ENCODE results near the gene RHEBL1.

The RHEBL1 gene

DNA sequence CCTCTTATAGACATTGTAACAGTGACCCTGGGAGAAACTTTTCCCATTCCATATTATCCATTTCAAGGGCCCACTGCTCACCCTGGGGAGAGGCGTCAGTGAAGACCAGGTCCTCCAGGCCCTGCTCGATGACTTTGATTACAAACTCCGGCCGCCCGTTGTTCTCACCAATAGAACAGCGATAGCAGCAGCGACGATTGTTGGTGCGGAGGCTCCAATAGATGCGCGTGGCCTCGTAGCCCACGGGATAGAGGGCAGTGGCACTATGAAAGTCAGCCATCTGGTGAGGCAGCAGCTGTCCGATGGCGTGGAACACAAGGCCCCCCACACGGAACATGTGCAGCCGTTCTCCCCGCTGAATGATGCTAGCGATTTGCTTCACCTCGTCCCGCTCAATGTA lies 43.7 kb downstream of the RHEBL1 start:
- TF ChIP-seq YY1 (IDR thresholded peaks at IDR 0.05; ENCODE audit: low read depth) (no peak), TEAD4 (IDR thresholded peaks at IDR 0.05) (no peak), NFIC (IDR thresholded peaks at IDR 0.05) (no peak), EP300 (IDR thresholded peaks at IDR 0.05; ENCODE audit: borderline replicate concordance) (no peak)
- TF ChIP-seq, protein P1, sequence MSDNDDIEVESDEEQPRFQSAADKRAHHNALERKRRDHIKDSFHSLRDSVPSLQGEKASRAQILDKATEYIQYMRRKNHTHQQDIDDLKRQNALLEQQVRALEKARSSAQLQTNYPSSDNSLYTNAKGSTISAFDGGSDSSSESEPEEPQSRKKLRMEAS (IDR thresholded peaks at IDR 0.05) = no peak

DNA sequence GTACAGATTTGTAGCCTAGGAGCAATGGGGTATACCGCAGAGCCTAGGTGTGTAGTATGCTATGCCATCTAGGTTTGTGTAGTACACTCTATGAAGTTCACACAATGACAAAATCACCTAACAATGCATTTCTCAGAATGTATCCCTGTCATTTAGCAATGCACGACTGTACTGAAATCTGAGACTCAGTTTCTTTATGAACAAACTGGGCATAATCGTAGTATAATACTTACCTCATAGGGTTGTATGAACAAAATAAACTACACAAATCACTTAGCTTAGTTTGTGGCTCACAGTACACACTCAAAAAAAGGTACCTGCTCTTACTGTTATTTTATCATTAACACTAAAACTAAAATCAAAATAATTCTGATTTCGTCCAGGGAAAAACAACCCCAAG lies 44.3 kb downstream of the RHEBL1 start:
- TF ChIP-seq NFIC (IDR thresholded peaks at IDR 0.05) (no peak), FOXM1 (IDR thresholded peaks at IDR 0.05; ENCODE audit: borderline replicate concordance, low read depth) (no peak), EP300 (IDR thresholded peaks at IDR 0.05; ENCODE audit: borderline replicate concordance) (no peak)
- TF ChIP-seq, protein P2, sequence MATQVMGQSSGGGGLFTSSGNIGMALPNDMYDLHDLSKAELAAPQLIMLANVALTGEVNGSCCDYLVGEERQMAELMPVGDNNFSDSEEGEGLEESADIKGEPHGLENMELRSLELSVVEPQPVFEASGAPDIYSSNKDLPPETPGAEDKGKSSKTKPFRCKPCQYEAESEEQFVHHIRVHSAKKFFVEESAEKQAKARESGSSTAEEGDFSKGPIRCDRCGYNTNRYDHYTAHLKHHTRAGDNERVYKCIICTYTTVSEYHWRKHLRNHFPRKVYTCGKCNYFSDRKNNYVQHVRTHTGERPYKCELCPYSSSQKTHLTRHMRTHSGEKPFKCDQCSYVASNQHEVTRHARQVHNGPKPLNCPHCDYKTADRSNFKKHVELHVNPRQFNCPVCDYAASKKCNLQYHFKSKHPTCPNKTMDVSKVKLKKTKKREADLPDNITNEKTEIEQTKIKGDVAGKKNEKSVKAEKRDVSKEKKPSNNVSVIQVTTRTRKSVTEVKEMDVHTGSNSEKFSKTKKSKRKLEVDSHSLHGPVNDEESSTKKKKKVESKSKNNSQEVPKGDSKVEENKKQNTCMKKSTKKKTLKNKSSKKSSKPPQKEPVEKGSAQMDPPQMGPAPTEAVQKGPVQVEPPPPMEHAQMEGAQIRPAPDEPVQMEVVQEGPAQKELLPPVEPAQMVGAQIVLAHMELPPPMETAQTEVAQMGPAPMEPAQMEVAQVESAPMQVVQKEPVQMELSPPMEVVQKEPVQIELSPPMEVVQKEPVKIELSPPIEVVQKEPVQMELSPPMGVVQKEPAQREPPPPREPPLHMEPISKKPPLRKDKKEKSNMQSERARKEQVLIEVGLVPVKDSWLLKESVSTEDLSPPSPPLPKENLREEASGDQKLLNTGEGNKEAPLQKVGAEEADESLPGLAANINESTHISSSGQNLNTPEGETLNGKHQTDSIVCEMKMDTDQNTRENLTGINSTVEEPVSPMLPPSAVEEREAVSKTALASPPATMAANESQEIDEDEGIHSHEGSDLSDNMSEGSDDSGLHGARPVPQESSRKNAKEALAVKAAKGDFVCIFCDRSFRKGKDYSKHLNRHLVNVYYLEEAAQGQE (IDR thresholded peaks at IDR 0.05; ENCODE audit: low read depth) = no peak
- TF ChIP-seq, protein P3, sequence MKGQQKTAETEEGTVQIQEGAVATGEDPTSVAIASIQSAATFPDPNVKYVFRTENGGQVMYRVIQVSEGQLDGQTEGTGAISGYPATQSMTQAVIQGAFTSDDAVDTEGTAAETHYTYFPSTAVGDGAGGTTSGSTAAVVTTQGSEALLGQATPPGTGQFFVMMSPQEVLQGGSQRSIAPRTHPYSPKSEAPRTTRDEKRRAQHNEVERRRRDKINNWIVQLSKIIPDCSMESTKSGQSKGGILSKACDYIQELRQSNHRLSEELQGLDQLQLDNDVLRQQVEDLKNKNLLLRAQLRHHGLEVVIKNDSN (IDR thresholded peaks at IDR 0.05) = no peak

DNA sequence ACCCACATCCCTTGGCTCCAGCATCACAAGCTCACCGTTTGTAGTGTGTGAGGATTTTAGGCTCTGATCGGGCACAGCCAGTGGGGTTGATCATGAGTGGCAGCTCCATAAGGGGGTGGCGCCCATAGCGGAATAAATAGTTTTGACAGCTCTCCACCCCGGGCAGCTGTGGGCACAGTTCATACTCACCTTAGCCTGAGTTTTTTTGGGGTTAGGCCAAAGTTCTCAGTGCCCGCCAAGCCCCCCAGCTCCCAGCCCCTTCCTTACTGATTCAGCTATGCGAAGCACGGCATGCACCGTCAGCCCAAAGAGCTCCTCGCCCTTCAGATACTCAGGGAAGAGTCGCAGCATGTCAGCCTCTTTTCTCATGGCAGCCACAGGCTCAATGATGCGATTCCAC lies 45.2 kb downstream of the RHEBL1 start:
- TF ChIP-seq RAD21 (IDR thresholded peaks at IDR 0.05; ENCODE audit: low read depth) = no peak
- no peak for TF ChIP-seq EP300 (IDR thresholded peaks at IDR 0.05; ENCODE audit: borderline replicate concordance)
- TF ChIP-seq TEAD4 (IDR thresholded peaks at IDR 0.05) = no peak
- TF ChIP-seq YY1 (IDR thresholded peaks at IDR 0.05; ENCODE audit: low read depth) = no peak
- no peak for TF ChIP-seq ZBTB7A (IDR thresholded peaks at IDR 0.05; ENCODE audit: low read depth)
- no peak for TF ChIP-seq CREB1 (IDR thresholded peaks at IDR 0.05; ENCODE audit: low read depth)
- no peak for TF ChIP-seq CEBPB (IDR thresholded peaks at IDR 0.05)
- TF ChIP-seq EGR1 (IDR thresholded peaks at IDR 0.05) = no peak
- no peak for TF ChIP-seq TCF12 (IDR thresholded peaks at IDR 0.05; ENCODE audit: low read depth)
- TF ChIP-seq, protein P2 (IDR thresholded peaks at IDR 0.05; ENCODE audit: low read depth) = no peak
- TF ChIP-seq TAF1 (IDR thresholded peaks at IDR 0.05; ENCODE audit: low read depth) = no peak
- TF ChIP-seq, protein P3 (IDR thresholded peaks at IDR 0.05) = no peak

DNA sequence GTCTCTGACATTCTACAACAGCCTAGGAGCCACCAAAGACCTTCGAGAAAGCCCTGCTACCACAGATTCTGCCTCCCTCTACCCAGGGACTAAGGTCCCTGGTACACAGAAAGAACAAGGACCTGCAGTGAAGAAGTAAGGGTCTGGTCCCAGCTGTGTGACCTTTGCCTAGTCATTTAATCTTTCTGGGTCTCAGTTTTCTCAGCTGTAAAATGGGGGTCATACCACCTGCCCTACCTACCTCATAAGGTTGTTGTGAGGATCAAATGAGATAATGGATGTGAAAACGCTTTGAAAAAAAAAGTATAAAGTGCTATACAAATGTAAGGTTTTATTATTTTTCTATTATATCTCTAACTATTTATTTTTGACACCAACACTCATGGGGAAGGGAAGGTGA lies 46.0 kb downstream of the RHEBL1 start:
- no peak for TF ChIP-seq FOXM1 (IDR thresholded peaks at IDR 0.05; ENCODE audit: borderline replicate concordance, low read depth)
- TF ChIP-seq EGR1 (IDR thresholded peaks at IDR 0.05) = no peak
- no peak for TF ChIP-seq YY1 (IDR thresholded peaks at IDR 0.05; ENCODE audit: low read depth)
- no peak for TF ChIP-seq ZBTB7A (IDR thresholded peaks at IDR 0.05; ENCODE audit: low read depth)
- TF ChIP-seq, protein P1 (IDR thresholded peaks at IDR 0.05) = no peak
- TF ChIP-seq, protein P2 (IDR thresholded peaks at IDR 0.05; ENCODE audit: low read depth) = no peak
- no peak for TF ChIP-seq CEBPB (IDR thresholded peaks at IDR 0.05)
- TF ChIP-seq, protein P3 (IDR thresholded peaks at IDR 0.05) = no peak
- TF ChIP-seq TAF1 (IDR thresholded peaks at IDR 0.05; ENCODE audit: low read depth) = no peak
- TF ChIP-seq RAD21 (IDR thresholded peaks at IDR 0.05; ENCODE audit: low read depth) = no peak
- no peak for TF ChIP-seq EP300 (IDR thresholded peaks at IDR 0.05; ENCODE audit: borderline replicate concordance)
- TF ChIP-seq TCF12 (IDR thresholded peaks at IDR 0.05; ENCODE audit: low read depth) = no peak
- TF ChIP-seq TEAD4 (IDR thresholded peaks at IDR 0.05) = no peak
- TF ChIP-seq CREB1 (IDR thresholded peaks at IDR 0.05; ENCODE audit: low read depth) = no peak
- TF ChIP-seq NFIC (IDR thresholded peaks at IDR 0.05) = no peak

Measured in Ishikawa (cell line).